Breast epithelium (tissue), 4 donors: Measurements from ENCODE around the gene ITPR2. TPM values are rescaled to one million over a fixed set of nuclear protein-coding genes. Genes with fewer than 3 reads are reported as not detected.

Experiments
- DNase-seq, 2 donors: peaks; one replicate each; pipeline ENCODE4 v3.0.0-alpha.2; 2019; ENCODE audit warnings: low spot score in 2 of 2
- H3K27ac ChIP-seq, 2 donors: fragments of 200-600 bp; sonication (generic) in 1 of 2; one replicate each; pipeline ENCODE4 v1.5.1; 2016 to 2019; ENCODE audit warnings: mild to moderate bottlenecking in 1 of 2
- H3K27me3 ChIP-seq, 2 donors: fragments of 200-600 bp; sonication (generic) in 1 of 2; one replicate each; pipeline versions ENCODE4 v1.5.1 to v1.6.0; 2017 to 2019; ENCODE audit warnings: control low read depth in 1 of 2, mild to moderate bottlenecking in 1 of 2
- H3K36me3 ChIP-seq: fragments of 200-600 bp; one replicate; pipeline ENCODE4 v1.5.1; 2019
- H3K4me1 ChIP-seq, 2 donors: fragments of 200-600 bp; sonication (generic); one replicate each; pipeline ENCODE4 v1.5.1; 2016 to 2019; ENCODE audit warnings: control low read depth in 1 of 2
- H3K4me3 ChIP-seq, 3 donors: fragments of 200-600 bp; sonication (generic); 1 replicate in 2 of 3; 2 replicates in 1 of 3; pipeline ENCODE4 v1.5.1; 2016 to 2019; ENCODE audit warnings: mild to moderate bottlenecking in 3 of 3, moderate library complexity in 2 of 3
- H3K9me3 ChIP-seq, 2 donors: fragments of 200-600 bp; sonication (generic) in 1 of 2; one replicate each; pipeline ENCODE4 v1.5.1; 2016 to 2019; ENCODE audit warnings: control low read depth in 1 of 2
- POLR2A ChIP-seq: fragments of 450-650 bp; IDR thresholded peaks from one replicate; pipeline ENCODE4 v1.6.1; 2016; ENCODE audit warnings: antibody characterized with exemption, mild to moderate bottlenecking, moderate library complexity
- POLR2AphosphoS5 ChIP-seq, 3 donors: sonication (generic); formaldehyde crosslinking; IDR thresholded peaks; one replicate each; pipeline ENCODE4 v1.6.1; 2017; ENCODE audit warnings: antibody characterized with exemption in 3 of 3
- intact Hi-C: fragments of 100-400 bp; cut with DNase I; formaldehyde crosslinking; loops from one replicate; pipeline ENCODE4 v1.15.1; 2023; ENCODE audit warnings: low total_unique reads
- total RNA-seq, 3 donors: library from RNA; depleted of rRNA; stranded (reverse); fragments of >200 nt; gene quantifications; one replicate each; pipeline ENCODE4 v1.1.0, GENCODE V29; 2016
- TF ChIP-seq, protein P1 (sequence below), 3 donors: fragments of 450-650 bp; IDR thresholded peaks; one replicate each; pipeline ENCODE4 v1.5.1; 2016 to 2017; ENCODE audit warnings: antibody characterized with exemption in 3 of 3, mild to moderate bottlenecking in 3 of 3, moderate library complexity in 3 of 3

The ITPR2 gene
- total RNA-seq, 3 donors from 2014 or later = 47.2 to 95.0 (median 66.5) TPM

DNA sequence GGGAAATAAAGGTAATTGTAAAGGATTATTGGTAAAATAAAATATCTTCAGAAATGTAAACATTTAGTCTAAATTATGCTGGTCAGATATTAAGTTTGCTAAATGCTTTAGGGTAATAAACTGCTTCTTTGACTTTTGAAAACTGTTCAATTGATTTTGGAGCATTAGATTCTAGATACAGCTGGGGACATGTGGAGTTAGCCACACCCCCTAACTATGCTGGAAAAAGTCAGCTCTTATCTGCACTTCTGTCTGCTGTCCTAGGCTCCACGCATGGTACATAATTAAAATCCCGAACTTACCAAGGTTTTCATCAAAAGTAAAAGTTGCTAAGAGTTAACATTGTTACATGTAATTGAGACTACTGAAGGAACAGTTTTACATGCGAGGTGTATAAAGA, 78.8 kb downstream of the ITPR2 start:
- no peak for DNase-seq
- no peak overlapping the region for H3K27ac ChIP-seq
- TF ChIP-seq POLR2AphosphoS5 (IDR thresholded peaks at IDR 0.05) = no peak
- no peak for TF ChIP-seq POLR2A
- TF ChIP-seq, protein P1, sequence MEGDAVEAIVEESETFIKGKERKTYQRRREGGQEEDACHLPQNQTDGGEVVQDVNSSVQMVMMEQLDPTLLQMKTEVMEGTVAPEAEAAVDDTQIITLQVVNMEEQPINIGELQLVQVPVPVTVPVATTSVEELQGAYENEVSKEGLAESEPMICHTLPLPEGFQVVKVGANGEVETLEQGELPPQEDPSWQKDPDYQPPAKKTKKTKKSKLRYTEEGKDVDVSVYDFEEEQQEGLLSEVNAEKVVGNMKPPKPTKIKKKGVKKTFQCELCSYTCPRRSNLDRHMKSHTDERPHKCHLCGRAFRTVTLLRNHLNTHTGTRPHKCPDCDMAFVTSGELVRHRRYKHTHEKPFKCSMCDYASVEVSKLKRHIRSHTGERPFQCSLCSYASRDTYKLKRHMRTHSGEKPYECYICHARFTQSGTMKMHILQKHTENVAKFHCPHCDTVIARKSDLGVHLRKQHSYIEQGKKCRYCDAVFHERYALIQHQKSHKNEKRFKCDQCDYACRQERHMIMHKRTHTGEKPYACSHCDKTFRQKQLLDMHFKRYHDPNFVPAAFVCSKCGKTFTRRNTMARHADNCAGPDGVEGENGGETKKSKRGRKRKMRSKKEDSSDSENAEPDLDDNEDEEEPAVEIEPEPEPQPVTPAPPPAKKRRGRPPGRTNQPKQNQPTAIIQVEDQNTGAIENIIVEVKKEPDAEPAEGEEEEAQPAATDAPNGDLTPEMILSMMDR (IDR thresholded peaks at IDR 0.05) = no peak
- H3K4me3 ChIP-seq = no peak overlapping the region
- intact Hi-C loops = no loop called here
- no peaks in the 10 kb centered on the region for H3K4me1 ChIP-seq
- no peaks in the 10 kb centered on the region for H3K36me3 ChIP-seq
- no peaks in the 10 kb centered on the region for H3K27me3 ChIP-seq
- peaks cover 0 to 16% of the 10 kb centered on the region in 2 donors for H3K9me3 ChIP-seq

DNA sequence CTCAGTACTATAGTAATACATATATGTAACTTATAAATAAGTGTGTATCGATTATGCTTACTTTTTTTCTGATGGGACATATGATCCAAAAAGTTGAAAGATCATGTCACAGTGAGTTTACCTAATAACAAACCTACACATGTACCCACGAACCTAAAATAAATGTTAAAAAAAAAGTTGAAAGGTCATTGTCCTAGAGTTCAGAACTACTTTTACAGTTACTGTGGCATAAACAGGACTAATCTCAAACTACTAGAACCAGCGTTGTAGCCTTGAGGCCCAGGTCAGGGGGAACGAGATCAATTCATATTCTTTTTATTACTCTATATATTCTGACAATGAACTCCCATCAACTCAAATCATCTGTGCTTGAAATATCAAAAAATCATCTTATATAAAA, 81.8 kb downstream of the ITPR2 start:
- Histone ChIP-seq H3K36me3 (no peaks in the 10 kb centered on the region), H3K27me3 (no peaks in the 10 kb centered on the region), H3K27ac (no peak overlapping the region), H3K4me3 (no peak overlapping the region), H3K4me1 (no peaks in the 10 kb centered on the region), H3K9me3 (peaks cover 0 to 16% of the 10 kb centered on the region in 2 donors)
- TF ChIP-seq, protein P1 (IDR thresholded peaks at IDR 0.05) = no peak
- TF ChIP-seq POLR2A (no peak), POLR2AphosphoS5 (IDR thresholded peaks at IDR 0.05) (no peak)
- intact Hi-C loops = no loop called here
- no peak for DNase-seq

DNA sequence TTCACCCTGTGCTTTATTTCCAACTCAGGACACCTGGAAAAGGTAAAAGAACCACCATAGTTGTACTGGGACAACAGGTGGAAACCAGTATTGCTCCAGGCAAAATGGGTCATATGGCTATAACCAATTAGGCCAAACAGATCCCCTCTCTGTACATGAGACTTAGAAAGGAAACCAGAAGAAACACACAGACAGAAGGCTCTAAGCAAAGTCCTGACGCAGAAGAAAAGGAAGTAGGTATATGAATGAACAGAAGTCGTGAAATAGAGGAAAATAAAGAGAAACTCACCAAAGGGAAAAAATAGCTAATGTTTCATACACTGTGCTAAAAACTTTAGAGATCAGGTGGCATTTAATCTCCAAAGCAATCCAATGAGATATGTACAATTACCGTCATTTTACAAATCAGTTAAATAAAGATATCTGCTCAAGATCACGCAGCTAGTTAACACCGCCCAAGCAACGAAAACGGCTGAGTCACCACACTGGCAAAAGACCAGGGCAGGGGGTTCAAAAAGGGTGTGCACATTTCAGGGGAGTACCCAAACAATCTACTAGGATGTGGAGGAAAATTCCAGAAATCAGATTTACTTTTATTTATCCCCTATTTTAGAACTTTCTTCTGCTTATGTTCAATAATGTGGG, 82.3 kb downstream of the ITPR2 start:
- intact Hi-C loops = no loop called here
- Histone ChIP-seq H3K9me3 (peaks cover 0 to 14% of the 10 kb centered on the region in 2 donors), H3K4me3 (no peak overlapping the region), H3K27me3 (no peaks in the 10 kb centered on the region), H3K36me3 (no peaks in the 10 kb centered on the region), H3K4me1 (no peaks in the 10 kb centered on the region), H3K27ac (no peak overlapping the region)
- TF ChIP-seq POLR2A (no peak), POLR2AphosphoS5 (IDR thresholded peaks at IDR 0.05) (no peak)
- TF ChIP-seq, protein P1 (IDR thresholded peaks at IDR 0.05) = no peak
- no peak for DNase-seq

DNA sequence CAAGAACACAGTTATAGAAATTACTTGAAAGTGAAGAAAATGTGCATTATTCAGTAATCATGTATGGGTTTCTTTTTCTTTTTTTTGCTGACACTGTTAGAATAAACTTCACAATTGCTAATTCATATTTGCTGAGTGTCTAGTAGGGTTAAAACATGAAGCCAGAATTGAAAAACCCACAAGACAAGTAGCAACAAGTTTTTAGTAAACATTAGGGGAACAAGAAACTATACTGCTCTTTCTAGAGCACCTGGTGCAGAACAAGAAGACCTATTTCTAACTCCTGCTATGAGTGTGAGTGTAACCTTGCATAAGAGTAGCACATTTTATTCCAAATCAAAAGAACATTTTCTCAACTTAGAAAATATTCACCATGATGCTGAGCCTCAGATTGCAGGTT, 83.2 kb downstream of the ITPR2 start:
- TF ChIP-seq POLR2AphosphoS5 (IDR thresholded peaks at IDR 0.05) = no peak
- TF ChIP-seq POLR2A = no peak
- TF ChIP-seq, protein P1 (IDR thresholded peaks at IDR 0.05) = no peak
- H3K9me3 ChIP-seq = peaks cover 0 to 6% of the 10 kb centered on the region in 2 donors
- no peak overlapping the region for H3K4me3 ChIP-seq
- intact Hi-C loops = no loop called here
- no peaks in the 10 kb centered on the region for H3K27me3 ChIP-seq
- no peak overlapping the region for H3K27ac ChIP-seq
- no peaks in the 10 kb centered on the region for H3K4me1 ChIP-seq
- no peak for DNase-seq
- H3K36me3 ChIP-seq = no peaks in the 10 kb centered on the region

DNA sequence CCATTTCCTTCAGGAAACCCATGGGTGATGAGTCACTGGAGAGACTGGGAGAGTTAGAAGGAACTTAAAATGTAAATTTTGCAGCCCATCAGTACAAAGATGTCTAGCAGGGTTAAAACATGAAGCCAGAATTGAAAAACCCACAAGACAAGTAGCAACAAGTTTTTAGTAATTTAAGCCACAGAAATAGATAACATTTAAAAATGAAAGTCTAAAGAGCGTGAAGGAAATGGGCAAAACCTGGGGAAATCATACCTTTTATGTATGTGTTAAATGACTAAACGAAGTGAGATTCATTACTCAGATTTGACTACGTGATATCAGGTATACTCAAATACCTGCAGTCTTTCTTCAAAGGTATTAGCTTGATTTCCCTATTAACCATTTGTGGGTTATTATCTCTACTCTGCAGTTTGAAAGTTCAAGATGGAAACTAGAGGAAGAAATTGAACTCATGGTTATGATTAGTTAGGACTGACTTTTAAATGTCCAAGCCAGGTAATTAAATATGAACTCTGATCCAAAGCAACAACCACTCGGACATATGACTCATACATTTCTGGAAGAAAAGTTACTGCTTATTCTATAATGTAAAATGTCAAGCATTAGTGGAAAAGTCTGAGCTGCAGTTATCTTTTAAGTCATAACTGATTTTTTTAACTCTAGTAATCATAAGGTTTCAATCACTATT, 84.1 kb downstream of the ITPR2 start:
- intact Hi-C loops = no loop called here

More for the DNA sequence above, 84.1 kb downstream of the ITPR2 start:
- TF ChIP-seq POLR2A (no peak), POLR2AphosphoS5 (IDR thresholded peaks at IDR 0.05) (no peak)
- TF ChIP-seq, protein P1 (IDR thresholded peaks at IDR 0.05) = no peak
- Histone ChIP-seq H3K27me3 (no peaks in the 10 kb centered on the region), H3K27ac (no peak overlapping the region), H3K4me1 (no peaks in the 10 kb centered on the region), H3K9me3 (no peaks in the 10 kb centered on the region), H3K4me3 (no peak overlapping the region), H3K36me3 (no peaks in the 10 kb centered on the region)
- DNase-seq = no peak
